Measurements from ENCODE around the gene NDUFA11. TPM values are rescaled to one million over a fixed set of nuclear protein-coding genes. Genes with fewer than 3 reads are reported as not detected.
A peak's percentile ranks its signal among the peaks of the same experiment; 100 is the strongest.

Gene NDUFA11
- total RNA-seq, 2 experiments from 2014 or later = 224 to 226 TPM

- intact Hi-C loops (cut with micrococcal nuclease) = loop anchor here (5.0 kb wide), 1 partner anchor 211 kb away; the partner anchor contains the start of gene RFX2
- Mint-ChIP-seq H3K9me3 (no peaks in the 10 kb centered on the region), H3K4me1 (ENCODE audit: low read depth) (peaks cover 23% of the 10 kb centered on the region), H3K27me3 (no peaks in the 10 kb centered on the region), H3K4me3 (no peak overlapping the region), H3K36me3 (peaks cover 10% of the 10 kb centered on the region), H3K27ac (peak overlapping the region; percentile 34)
- ChIA-PET POLR2A (no interaction called here), CTCF (interaction anchor here (1.8 kb wide), 1 partner anchor 98 kb away, joined by 4 read pairs; no protein-coding TSS in a partner anchor)
- DNase-seq = no peak
These were observed 2.6 kb downstream of the NDUFA11 start for GRCh38 chr19:5900976-5901375.

DNA sequence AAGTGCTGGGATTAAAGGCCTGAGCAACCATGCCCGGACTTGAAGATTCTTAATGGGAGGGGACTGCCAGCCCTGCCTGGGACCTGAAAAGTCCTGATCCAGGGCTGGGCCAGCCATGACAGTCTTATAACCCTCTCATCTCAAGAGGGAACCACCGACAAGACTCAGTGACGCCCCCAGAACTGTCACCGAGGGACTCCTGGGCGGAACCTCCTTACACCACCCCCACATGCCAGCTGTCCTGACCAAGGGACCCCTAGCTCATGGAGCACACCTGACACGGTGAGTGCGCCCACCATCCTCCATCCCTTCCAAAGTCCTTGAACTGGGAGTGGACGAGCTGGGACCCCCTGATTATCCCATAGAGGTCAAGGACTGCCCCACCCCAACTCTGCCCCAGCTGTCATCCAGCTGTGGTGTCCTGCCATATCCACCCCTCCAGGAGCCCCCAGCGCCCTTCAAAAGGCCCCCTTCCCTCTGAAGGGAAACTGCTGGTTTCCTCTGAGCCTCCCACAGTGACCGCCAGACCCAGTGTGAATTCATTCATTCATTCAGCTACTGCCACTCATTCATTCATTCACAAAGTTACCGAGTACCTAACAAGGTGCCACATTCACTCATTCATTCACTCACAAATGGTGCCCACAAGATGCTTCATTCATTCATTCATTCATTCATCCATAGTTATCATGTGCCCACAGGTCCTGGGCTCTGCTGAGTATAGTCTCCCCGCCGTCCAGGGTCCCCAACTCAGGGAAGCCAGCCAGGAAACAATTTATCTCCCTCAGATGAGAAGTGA, 3.7 kb downstream of the NDUFA11 start:
- H3K27me3 Mint-ChIP-seq = no peaks in the 10 kb centered on the region
- no peak overlapping the region for H3K4me3 Mint-ChIP-seq
- H3K4me1 Mint-ChIP-seq (ENCODE audit: low read depth) = peaks cover 20% of the 10 kb centered on the region
- H3K36me3 Mint-ChIP-seq = peaks cover 13% of the 10 kb centered on the region
- DNase-seq = no peak
- H3K9me3 Mint-ChIP-seq = no peaks in the 10 kb centered on the region
- intact Hi-C loops (cut with micrococcal nuclease) = loop anchor here (5.0 kb wide), 1 partner anchor 212 kb away; the partner anchor contains the start of gene RFX2
- no peak overlapping the region for H3K27ac Mint-ChIP-seq
- POLR2A ChIA-PET = interaction anchor here (0.9 kb wide), 1 partner anchor 72 kb away, joined by 3 read pairs; no protein-coding TSS in a partner anchor
- CTCF ChIA-PET = interaction anchor here (0.5 to 1.3 kb wide), 2 partner anchors 68 to 96 kb away, joined by 4 read pairs; no protein-coding TSS in a partner anchor

- H3K27ac Mint-ChIP-seq = no peak overlapping the region
- intact Hi-C loops (cut with micrococcal nuclease) = no loop called here
- H3K9me3 Mint-ChIP-seq = no peaks in the 10 kb centered on the region
- H3K27me3 Mint-ChIP-seq = no peaks in the 10 kb centered on the region
- H3K4me3 Mint-ChIP-seq = no peak overlapping the region
- H3K36me3 Mint-ChIP-seq = peaks cover 11% of the 10 kb centered on the region
- ChIA-PET POLR2A (no interaction called here), CTCF (interaction anchor here (1.8 kb wide), 1 partner anchor 93 kb away, joined by 5 read pairs; the partner anchor contains the start of gene NRTN)
- H3K4me1 Mint-ChIP-seq (ENCODE audit: low read depth) = peaks cover 13% of the 10 kb centered on the region
- DNase-seq = no peak
These were observed 6.2 kb downstream of the NDUFA11 start for GRCh38 chr19:5897189-5897969.

- Mint-ChIP-seq H3K27me3 (no peaks in the 10 kb centered on the region), H3K27ac (no peak overlapping the region), H3K9me3 (no peaks in the 10 kb centered on the region), H3K36me3 (peaks cover 11% of the 10 kb centered on the region), H3K4me3 (no peak overlapping the region), H3K4me1 (ENCODE audit: low read depth) (peaks cover 13% of the 10 kb centered on the region)
- CTCF ChIA-PET = interaction anchor here (1.1 kb wide), 1 partner anchor 93 kb away, joined by 4 read pairs; no protein-coding TSS in a partner anchor
- POLR2A ChIA-PET = no interaction called here
- no peak for DNase-seq
- intact Hi-C loops (cut with micrococcal nuclease) = no loop called here
These were observed 7.1 kb downstream of the NDUFA11 start for GRCh38 chr19:5896365-5897076.

GRCh38 chr19:5895890-5896289, 7.7 kb downstream of the NDUFA11 start:
- ChIA-PET POLR2A (no interaction called here), CTCF (interaction anchor here (1.1 kb wide), 1 partner anchor 92 kb away, joined by 4 read pairs; no protein-coding TSS in a partner anchor)
- intact Hi-C loops (cut with micrococcal nuclease) = no loop called here
- DNase-seq = no peak
- peaks cover 7% of the 10 kb centered on the region for H3K36me3 Mint-ChIP-seq
- peaks cover 8% of the 10 kb centered on the region for H3K4me1 Mint-ChIP-seq (ENCODE audit: low read depth)
- H3K9me3 Mint-ChIP-seq = no peaks in the 10 kb centered on the region
- no peak overlapping the region for H3K27ac Mint-ChIP-seq
- no peak overlapping the region for H3K4me3 Mint-ChIP-seq
- no peaks in the 10 kb centered on the region for H3K27me3 Mint-ChIP-seq

- H3K4me3 Mint-ChIP-seq = no peak overlapping the region
- ChIA-PET POLR2A (no interaction called here), CTCF (interaction anchor here (1.1 kb wide), 1 partner anchor 91 kb away, joined by 4 read pairs; no protein-coding TSS in a partner anchor)
- H3K36me3 Mint-ChIP-seq = peaks cover 7% of the 10 kb centered on the region
- no peak for DNase-seq
- intact Hi-C loops (cut with micrococcal nuclease) = no loop called here
- no peaks in the 10 kb centered on the region for H3K27me3 Mint-ChIP-seq
- H3K9me3 Mint-ChIP-seq = no peaks in the 10 kb centered on the region
- H3K27ac Mint-ChIP-seq = no peak overlapping the region
- peaks cover 8% of the 10 kb centered on the region for H3K4me1 Mint-ChIP-seq (ENCODE audit: low read depth)
These were observed 8.2 kb downstream of the NDUFA11 start for GRCh38 chr19:5895409-5895808.

- CTCF ChIA-PET = no interaction called here
- no peaks in the 10 kb centered on the region for H3K9me3 Mint-ChIP-seq
- H3K27ac Mint-ChIP-seq = no peak overlapping the region
- no peak for DNase-seq
- POLR2A ChIA-PET = no interaction called here
- H3K36me3 Mint-ChIP-seq = peaks cover 3% of the 10 kb centered on the region
- intact Hi-C loops (cut with micrococcal nuclease) = no loop called here
- no peak overlapping the region for H3K4me3 Mint-ChIP-seq
- H3K27me3 Mint-ChIP-seq = no peaks in the 10 kb centered on the region
- peaks cover 3% of the 10 kb centered on the region for H3K4me1 Mint-ChIP-seq (ENCODE audit: low read depth)
These were observed 8.8 kb downstream of the NDUFA11 start for GRCh38 chr19:5894704-5895349.

DNA sequence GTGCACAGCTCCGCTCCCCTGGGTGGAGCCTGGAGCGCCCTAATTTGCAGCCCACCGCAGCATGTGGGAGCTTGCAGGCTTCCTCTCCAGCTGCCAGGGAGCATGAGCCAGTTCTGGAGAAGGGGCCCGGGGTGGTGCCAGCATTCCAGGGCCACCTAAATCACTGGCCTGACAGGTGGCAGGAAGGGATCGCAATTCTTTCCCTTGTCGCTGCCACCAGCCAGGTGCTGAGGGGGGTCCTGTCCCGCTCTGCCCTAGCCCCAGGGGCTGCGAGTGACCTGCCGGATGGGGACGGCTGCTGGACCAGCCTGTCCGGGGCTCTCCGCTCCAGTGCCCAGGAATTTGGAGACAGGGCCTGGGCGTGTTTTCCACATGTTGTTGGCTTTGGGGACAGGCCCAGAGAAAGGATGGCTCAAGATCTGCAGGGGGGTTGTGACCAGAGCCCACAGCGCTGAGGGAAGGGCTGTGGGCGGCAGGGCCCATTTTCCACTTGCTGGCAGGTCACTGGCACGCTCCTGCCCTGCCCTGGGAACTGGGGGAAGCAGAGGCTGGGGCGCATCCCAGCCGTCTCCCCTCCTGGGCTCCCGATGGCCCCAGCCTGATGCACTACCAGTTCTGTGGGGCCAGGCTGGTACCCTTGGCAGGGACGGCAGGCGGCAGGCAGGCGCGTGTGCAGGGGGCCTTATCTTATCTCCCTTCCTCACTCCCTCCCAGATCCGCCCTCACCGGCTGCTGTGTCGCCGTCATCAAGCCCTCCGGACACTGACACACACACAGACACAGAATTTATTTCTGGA, 9.5 kb downstream of the NDUFA11 start:
- POLR2A ChIA-PET = no interaction called here
- intact Hi-C loops (cut with micrococcal nuclease) = no loop called here

GRCh38 chr19:5893296-5893903, 10.2 kb downstream of the NDUFA11 start:
- CTCF ChIA-PET = interaction anchor here (1.5 to 1.7 kb wide), 2 partner anchors 10 to 89 kb away, joined by 5 to 6 read pairs; partner anchors contain the start of gene NDUFA11
- no peak for DNase-seq
- no peak overlapping the region for H3K4me3 Mint-ChIP-seq
- no peak overlapping the region for H3K27ac Mint-ChIP-seq
- no peaks in the 10 kb centered on the region for H3K9me3 Mint-ChIP-seq
- peaks cover 3% of the 10 kb centered on the region for H3K36me3 Mint-ChIP-seq
- POLR2A ChIA-PET = interaction anchor here (0.6 kb wide), 1 partner anchor 25 kb away, joined by 4 read pairs; no protein-coding TSS in a partner anchor
- intact Hi-C loops (cut with micrococcal nuclease) = no loop called here
- peaks cover 6% of the 10 kb centered on the region for H3K27me3 Mint-ChIP-seq
- peaks cover 3% of the 10 kb centered on the region for H3K4me1 Mint-ChIP-seq (ENCODE audit: low read depth)

More for the DNA sequence above, 9.5 kb downstream of the NDUFA11 start:
- CTCF ChIA-PET = interaction anchor here (1.5 to 1.7 kb wide), 2 partner anchors 9 to 90 kb away, joined by 5 to 6 read pairs; partner anchors contain the start of gene NDUFA11
- DNase-seq = no peak
- Mint-ChIP-seq H3K4me1 (ENCODE audit: low read depth) (peaks cover 3% of the 10 kb centered on the region), H3K27ac (no peak overlapping the region), H3K27me3 (peaks cover 6% of the 10 kb centered on the region), H3K4me3 (no peak overlapping the region), H3K9me3 (no peaks in the 10 kb centered on the region), H3K36me3 (peaks cover 3% of the 10 kb centered on the region)

DNA sequence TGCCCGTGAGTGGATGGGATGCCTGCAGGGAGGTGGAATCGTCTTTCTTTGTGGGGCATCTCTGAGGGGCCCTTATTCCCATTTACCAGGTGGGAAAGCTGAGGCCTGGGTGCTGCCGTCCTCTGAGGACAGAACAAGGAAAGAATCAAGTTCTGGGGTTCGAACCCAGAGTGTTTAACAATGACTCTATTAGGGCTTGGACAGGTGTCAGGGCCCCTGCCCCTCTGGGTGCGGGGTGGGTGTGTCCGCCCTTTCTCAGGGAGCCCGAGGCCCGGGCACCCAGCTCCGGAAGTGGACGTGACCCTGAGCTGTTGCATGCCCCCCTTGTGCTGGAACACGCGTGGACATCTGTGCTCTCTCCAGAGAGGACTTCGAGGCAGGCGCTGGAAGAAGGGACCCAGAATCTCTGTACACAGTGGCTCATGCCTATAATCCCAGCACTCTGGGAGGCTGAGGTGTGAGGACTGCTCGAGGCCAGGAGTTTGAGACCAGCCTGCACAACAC, 10.8 kb downstream of the NDUFA11 start:
- H3K9me3 Mint-ChIP-seq = no peaks in the 10 kb centered on the region
- DNase-seq = no peak
- no peak overlapping the region for H3K4me3 Mint-ChIP-seq
- H3K27ac Mint-ChIP-seq = no peak overlapping the region
- ChIA-PET CTCF (interaction anchor here (1.5 to 1.7 kb wide), 2 partner anchors 11 to 89 kb away, joined by 5 to 6 read pairs; partner anchors contain the start of gene NDUFA11), POLR2A (interaction anchor here (0.6 kb wide), 1 partner anchor 24 kb away, joined by 4 read pairs; no protein-coding TSS in a partner anchor)
- peaks cover 6% of the 10 kb centered on the region for H3K27me3 Mint-ChIP-seq
- H3K36me3 Mint-ChIP-seq = peaks cover 3% of the 10 kb centered on the region
- intact Hi-C loops (cut with micrococcal nuclease) = no loop called here
- H3K4me1 Mint-ChIP-seq (ENCODE audit: low read depth) = peaks cover 3% of the 10 kb centered on the region

Data from activated CD4-positive, alpha-beta memory T cell treated with anti-CD3 and anti-CD28 coated beads for 36 hours (primary cell).